ENCODE measurements around the gene ASIC2.

DNA sequence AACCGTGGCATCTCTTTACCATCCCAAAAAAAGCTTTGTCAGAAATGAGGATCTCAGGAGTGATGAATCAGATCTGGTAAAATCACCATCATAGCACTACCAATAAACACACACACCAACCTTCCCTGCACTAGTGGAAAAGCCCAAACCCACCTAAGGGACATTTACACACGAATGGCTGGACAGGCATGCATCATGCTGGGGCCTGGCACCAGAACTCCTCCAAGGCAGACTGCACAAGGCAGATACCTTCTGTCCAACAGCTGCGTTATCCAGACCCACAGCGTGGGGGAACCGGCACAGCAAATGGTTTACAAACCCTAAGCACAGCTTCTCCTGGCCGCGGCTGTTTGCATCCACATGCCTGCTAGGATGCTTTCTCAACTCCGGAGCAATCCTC lies 2.8 kb downstream of the ASIC2 start:
- TF ChIP-seq, protein P1, sequence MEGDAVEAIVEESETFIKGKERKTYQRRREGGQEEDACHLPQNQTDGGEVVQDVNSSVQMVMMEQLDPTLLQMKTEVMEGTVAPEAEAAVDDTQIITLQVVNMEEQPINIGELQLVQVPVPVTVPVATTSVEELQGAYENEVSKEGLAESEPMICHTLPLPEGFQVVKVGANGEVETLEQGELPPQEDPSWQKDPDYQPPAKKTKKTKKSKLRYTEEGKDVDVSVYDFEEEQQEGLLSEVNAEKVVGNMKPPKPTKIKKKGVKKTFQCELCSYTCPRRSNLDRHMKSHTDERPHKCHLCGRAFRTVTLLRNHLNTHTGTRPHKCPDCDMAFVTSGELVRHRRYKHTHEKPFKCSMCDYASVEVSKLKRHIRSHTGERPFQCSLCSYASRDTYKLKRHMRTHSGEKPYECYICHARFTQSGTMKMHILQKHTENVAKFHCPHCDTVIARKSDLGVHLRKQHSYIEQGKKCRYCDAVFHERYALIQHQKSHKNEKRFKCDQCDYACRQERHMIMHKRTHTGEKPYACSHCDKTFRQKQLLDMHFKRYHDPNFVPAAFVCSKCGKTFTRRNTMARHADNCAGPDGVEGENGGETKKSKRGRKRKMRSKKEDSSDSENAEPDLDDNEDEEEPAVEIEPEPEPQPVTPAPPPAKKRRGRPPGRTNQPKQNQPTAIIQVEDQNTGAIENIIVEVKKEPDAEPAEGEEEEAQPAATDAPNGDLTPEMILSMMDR (IDR thresholded peaks at IDR 0.05), result no peak
- TF ChIP-seq POLR2A (IDR thresholded peaks at IDR 0.05), result no peak
